KMS-11 (cell line): ENCODE measurements around the gene MAP7.
"Not testable (repeated sequence)": the region's sequence is repeated elsewhere in the genome, so short reads cannot be mapped to it uniquely, and the experiment has no call there.

Source experiments
- H2AFZ ChIP-seq: fragments of 200-600 bp; sonication (generic); 2 replicates; pipeline ENCODE4 v1.6.1; 2016; ENCODE audit warnings: antibody characterized with exemption, mixed run types, low read depth
- H3K27ac ChIP-seq: fragments of 200-600 bp; sonication (generic); 2 replicates; pipeline ENCODE4 v1.6.1; 2016; ENCODE audit warnings: mild to moderate bottlenecking, mixed run types
- H3K27me3 ChIP-seq: fragments of 200-600 bp; sonication (generic); 2 replicates; pipeline ENCODE4 v1.6.1; 2017; ENCODE audit warnings: mild to moderate bottlenecking, low read depth, mixed run types, moderate library complexity; ENCODE audit not compliant: insufficient read depth
- H3K36me3 ChIP-seq: fragments of 200-600 bp; sonication (generic); 2 replicates; pipeline ENCODE4 v1.6.1; 2017; ENCODE audit warnings: mild to moderate bottlenecking, mixed run types; ENCODE audit not compliant: insufficient read depth
- H3K4me1 ChIP-seq: fragments of 200-600 bp; sonication (generic); 2 replicates; pipeline ENCODE4 v1.6.1; 2016; ENCODE audit warnings: mild to moderate bottlenecking, low read depth, mixed run types; ENCODE audit not compliant: poor library complexity, severe bottlenecking
- H3K4me2 ChIP-seq: fragments of 200-600 bp; sonication (generic); 2 replicates; pipeline ENCODE4 v1.7.0; 2016; ENCODE audit warnings: mild to moderate bottlenecking, mixed run types
- H3K4me3 ChIP-seq: fragments of 200-600 bp; sonication (generic); IDR thresholded peaks from 2 replicates; pipeline ENCODE4 v1.6.1; 2017; ENCODE audit warnings: low read depth, low read length, mixed read lengths; ENCODE audit not compliant: insufficient read depth
- H3K79me2 ChIP-seq: fragments of 200-600 bp; sonication (generic); 2 replicates; pipeline ENCODE4 v1.6.1; 2016; ENCODE audit warnings: low read depth, mixed run types; ENCODE audit not compliant: insufficient read depth
- H3K9ac ChIP-seq: fragments of 200-600 bp; sonication (generic); 2 replicates; pipeline ENCODE4 v1.6.1; 2016; ENCODE audit warnings: mild to moderate bottlenecking, mixed run types
- H4K20me1 ChIP-seq: fragments of 200-600 bp; sonication (generic); 2 replicates; pipeline ENCODE4 v1.6.1; 2016; ENCODE audit warnings: mild to moderate bottlenecking, mixed run types; ENCODE audit not compliant: insufficient read depth
- CTCF ChIP-seq: fragments of 200-600 bp; sonication (generic); conservative IDR thresholded peaks from 2 replicates; pipeline ENCODE4 v1.6.1; 2017; ENCODE audit warnings: low read depth, mild to moderate bottlenecking, antibody characterized with exemption, low read length, moderate library complexity, mixed read lengths

MAP7 gene

GRCh38 chr6:136487759-136488425 is 62.3 kb downstream of the MAP7 start:
- TF ChIP-seq CTCF = no peak
- H3K9ac ChIP-seq = no peak overlapping the region
- no peak overlapping the region for H3K27ac ChIP-seq

GRCh38 chr6:136486357-136486756 is 63.9 kb downstream of the MAP7 start:
- Histone ChIP-seq H3K4me1 (no peaks in the 10 kb centered on the region), H3K9ac (no peak overlapping the region), H3K27me3 (no peaks in the 10 kb centered on the region), H4K20me1 (no peaks in the 10 kb centered on the region), H3K27ac (no peak overlapping the region), H3K4me3 (no peak overlapping the region), H3K79me2 (no peaks in the 10 kb centered on the region), H3K36me3 (no peaks in the 10 kb centered on the region), H2AFZ (no peak overlapping the region), H3K4me2 (no peak overlapping the region)
- no peak for TF ChIP-seq CTCF

More at GRCh38 chr6:136487759-136488425, 62.3 kb downstream of the MAP7 start:
- H3K4me1 ChIP-seq = no peaks in the 10 kb centered on the region
- no peak overlapping the region for H3K4me3 ChIP-seq
- no peak overlapping the region for H3K4me2 ChIP-seq
- H3K36me3 ChIP-seq = no peaks in the 10 kb centered on the region
- H3K27me3 ChIP-seq = no peaks in the 10 kb centered on the region
- H3K79me2 ChIP-seq = no peaks in the 10 kb centered on the region
- no peaks in the 10 kb centered on the region for H4K20me1 ChIP-seq
- no peak overlapping the region for H2AFZ ChIP-seq

GRCh38 chr6:136483906-136484305 is 66.3 kb downstream of the MAP7 start:
- no peaks in the 10 kb centered on the region for H3K79me2 ChIP-seq
- H3K4me1 ChIP-seq = no peaks in the 10 kb centered on the region
- no peaks in the 10 kb centered on the region for H3K36me3 ChIP-seq
- no peak overlapping the region for H2AFZ ChIP-seq
- no peak overlapping the region for H3K9ac ChIP-seq
- H3K27ac ChIP-seq = no peak overlapping the region
- no peak overlapping the region for H3K4me3 ChIP-seq
- H3K27me3 ChIP-seq = no peaks in the 10 kb centered on the region
- no peak overlapping the region for H3K4me2 ChIP-seq
- TF ChIP-seq CTCF = no peak
- no peaks in the 10 kb centered on the region for H4K20me1 ChIP-seq

GRCh38 chr6:136483005-136483404 is 67.2 kb downstream of the MAP7 start:
- not testable (repeated sequence) for H3K27me3 ChIP-seq, H3K4me2 ChIP-seq, H2AFZ ChIP-seq, H3K36me3 ChIP-seq, H3K27ac ChIP-seq, H3K79me2 ChIP-seq, H3K4me3 ChIP-seq, H4K20me1 ChIP-seq, H3K9ac ChIP-seq, H3K4me1 ChIP-seq

- no peak overlapping the region for H3K4me3 ChIP-seq
- H3K4me1 ChIP-seq = no peaks in the 10 kb centered on the region
- no peak overlapping the region for H2AFZ ChIP-seq
- H3K27ac ChIP-seq = no peak overlapping the region
- no peaks in the 10 kb centered on the region for H3K36me3 ChIP-seq
- H3K27me3 ChIP-seq = no peaks in the 10 kb centered on the region
- no peaks in the 10 kb centered on the region for H3K79me2 ChIP-seq
- H3K9ac ChIP-seq = no peak overlapping the region
- no peak overlapping the region for H3K4me2 ChIP-seq
- H4K20me1 ChIP-seq = no peaks in the 10 kb centered on the region
- no peak for TF ChIP-seq CTCF
Observed at GRCh38 chr6:136477548-136477947, 72.7 kb downstream of the MAP7 start.
